SK-N-SH treated with all-trans-retinoic acid at 6 μM for 48 hours (cell line): ENCODE results near the gene GFI1B.

Experiments used
- ATAC-seq: fragments of 200-7000 bp; cut with Tn5 transposase; 3 replicates; pipeline ENCODE4 v1.9.1; 2020; ENCODE audit warnings: mild to moderate bottlenecking, moderate library complexity
- ARNTL ChIP-seq: fragments of 450-650 bp; formaldehyde crosslinking; IDR thresholded peaks from 2 replicates; pipeline ENCODE4 v1.5.0; 2020; ENCODE audit warnings: low read depth, mild to moderate bottlenecking, moderate library complexity, borderline replicate concordance
- BACH2 ChIP-seq: fragments of 250-450 bp; sonication (Bioruptor Pico); IDR thresholded peaks from 2 replicates; pipeline ENCODE4 v1.9.0; 2021; ENCODE audit warnings: mild to moderate bottlenecking, borderline replicate concordance
- CREB5 ChIP-seq: fragments of 250-450 bp; sonication (Bioruptor Pico); IDR thresholded peaks from 2 replicates; pipeline ENCODE4 v1.5.1; 2020; ENCODE audit warnings: low read depth, mild to moderate bottlenecking, moderate library complexity
- CSDC2 ChIP-seq: fragments of 250-450 bp; sonication (Bioruptor Pico); IDR thresholded peaks from 2 replicates; pipeline ENCODE4 v1.5.0; 2020; ENCODE audit warnings: mild to moderate bottlenecking, moderate library complexity
- ESRRG ChIP-seq: fragments of 250-450 bp; sonication (Bioruptor Pico); IDR thresholded peaks from 2 replicates; pipeline ENCODE4 v1.6.1; 2021; ENCODE audit warnings: mild to moderate bottlenecking
- GLIS3 ChIP-seq: fragments of 250-450 bp; sonication (Bioruptor Pico); IDR thresholded peaks from 2 replicates; pipeline ENCODE4 v1.5.0; 2020; ENCODE audit warnings: mild to moderate bottlenecking, moderate library complexity
- ISL1 ChIP-seq: fragments of 250-450 bp; sonication (Bioruptor Pico); IDR thresholded peaks from 2 replicates; pipeline ENCODE4 v2.1.2; 2022; ENCODE audit warnings: mild to moderate bottlenecking, moderate library complexity
- OSR1 ChIP-seq: fragments of 250-450 bp; sonication (Bioruptor Pico); IDR thresholded peaks from 2 replicates; pipeline ENCODE4 v1.8.0; 2022; ENCODE audit warnings: moderate library complexity, mild to moderate bottlenecking, inconsistent platforms
- PATZ1 ChIP-seq: fragments of 250-450 bp; sonication (Bioruptor Pico); IDR thresholded peaks from 2 replicates; pipeline ENCODE4 v1.8.0; 2020; ENCODE audit warnings: mild to moderate bottlenecking, moderate library complexity, borderline replicate concordance
- PPARA ChIP-seq: fragments of 250-450 bp; sonication (Bioruptor Pico); IDR thresholded peaks from 2 replicates; pipeline ENCODE4 v1.5.0; 2020; ENCODE audit warnings: mild to moderate bottlenecking, borderline replicate concordance
- RARB ChIP-seq: fragments of 250-450 bp; sonication (Bioruptor Pico); IDR thresholded peaks from 2 replicates; pipeline ENCODE4 v1.8.0; 2021; ENCODE audit warnings: mild to moderate bottlenecking, moderate library complexity
- SNAI2 ChIP-seq: fragments of 250-450 bp; sonication (Bioruptor Pico); IDR thresholded peaks from 2 replicates; pipeline ENCODE4 v1.5.0; 2020; ENCODE audit warnings: mild to moderate bottlenecking, moderate library complexity
- TCF4 ChIP-seq: fragments of 250-450 bp; sonication (Bioruptor Pico); IDR thresholded peaks from 2 replicates; pipeline ENCODE4 v1.8.0; 2021; ENCODE audit warnings: mild to moderate bottlenecking, moderate library complexity, borderline replicate concordance
- TOX ChIP-seq: fragments of 250-450 bp; sonication (Bioruptor Pico); IDR thresholded peaks from 2 replicates; pipeline ENCODE4 v1.8.0; 2021; ENCODE audit warnings: mild to moderate bottlenecking, moderate library complexity, borderline replicate concordance
- ZC3H10 ChIP-seq: fragments of 250-450 bp; sonication (Bioruptor Pico); IDR thresholded peaks from 2 replicates; pipeline ENCODE4 v1.5.1; 2021; ENCODE audit warnings: mild to moderate bottlenecking, moderate library complexity
- ZFP3 ChIP-seq: fragments of 250-450 bp; sonication (Bioruptor Pico); IDR thresholded peaks from 2 replicates; pipeline ENCODE4 v1.5.0; 2020; ENCODE audit warnings: mild to moderate bottlenecking, moderate library complexity
- ZNF565 ChIP-seq: fragments of 450-650 bp; formaldehyde crosslinking; conservative IDR thresholded peaks from 2 replicates; pipeline ENCODE4 v1.5.0; 2020; ENCODE audit warnings: low read depth, mild to moderate bottlenecking, moderate library complexity
- ZNF70 ChIP-seq: fragments of 450-650 bp; formaldehyde crosslinking; IDR thresholded peaks from 2 replicates; pipeline ENCODE4 v1.5.0; 2020; ENCODE audit warnings: mild to moderate bottlenecking, moderate library complexity
- ZNF8 ChIP-seq: fragments of 450-650 bp; formaldehyde crosslinking; IDR thresholded peaks from 2 replicates; pipeline ENCODE4 v1.5.0; 2020; ENCODE audit warnings: mild to moderate bottlenecking, moderate library complexity
- TF ChIP-seq, protein P1 (sequence below): fragments of 250-450 bp; sonication (Bioruptor Pico); IDR thresholded peaks from 2 replicates; pipeline ENCODE4 v1.5.1; 2021; ENCODE audit warnings: mild to moderate bottlenecking, moderate library complexity
- TF ChIP-seq, protein P2 (sequence below): fragments of 250-450 bp; sonication (Bioruptor Pico); IDR thresholded peaks from 2 replicates; pipeline ENCODE4 v1.8.0; 2021; ENCODE audit warnings: low read depth, mild to moderate bottlenecking, moderate library complexity, borderline replicate concordance
- TF ChIP-seq, protein P3 (sequence below): fragments of 250-450 bp; sonication (Bioruptor Pico); IDR thresholded peaks from 2 replicates; pipeline ENCODE4 v1.5.0; 2020; ENCODE audit warnings: mild to moderate bottlenecking, moderate library complexity

GFI1B gene

DNA sequence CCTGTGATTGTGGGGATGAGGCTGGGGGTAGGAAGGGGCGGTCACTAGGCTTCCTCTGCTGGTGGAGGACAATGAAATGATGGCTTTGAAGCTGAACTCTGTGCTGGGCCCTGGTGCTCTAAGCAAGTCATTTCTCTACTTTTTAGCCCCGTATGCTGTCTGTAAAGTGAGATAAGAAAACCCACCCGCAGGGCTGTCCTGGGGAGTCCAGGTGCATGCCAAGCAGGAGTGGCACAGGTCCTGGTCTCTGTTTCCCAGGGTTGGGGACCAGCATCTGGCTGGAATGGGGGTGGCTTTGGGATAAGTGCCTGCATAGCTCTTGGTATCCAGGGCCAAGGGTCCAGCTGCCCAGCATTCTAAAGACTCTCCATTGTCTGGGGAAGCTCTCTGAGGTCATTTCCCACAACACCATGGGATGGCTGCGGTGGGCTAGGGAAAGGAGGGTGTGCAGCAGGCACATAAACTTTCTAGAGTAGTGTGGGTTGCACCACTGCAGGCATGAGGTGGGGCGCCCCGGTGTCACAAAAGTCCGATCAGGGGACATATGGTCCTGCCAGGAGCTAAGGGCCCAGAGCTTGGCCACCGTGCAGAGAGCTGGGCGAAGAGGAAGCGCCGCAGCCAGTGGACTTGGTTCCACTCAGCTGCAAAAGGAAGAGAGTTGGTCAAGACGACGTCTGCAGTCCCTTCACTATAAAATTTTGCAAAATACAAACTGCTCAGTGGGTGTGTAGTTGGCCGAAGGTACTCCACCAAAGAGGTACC lies 26.7 kb downstream of the GFI1B start:
- no peak for ATAC-seq
- TF ChIP-seq ISL1 (CRISPR knock-in tag): no peak
- TF ChIP-seq GLIS3 (CRISPR knock-in tag): no peak
- TF ChIP-seq CSDC2 (CRISPR knock-in tag): no peak

DNA sequence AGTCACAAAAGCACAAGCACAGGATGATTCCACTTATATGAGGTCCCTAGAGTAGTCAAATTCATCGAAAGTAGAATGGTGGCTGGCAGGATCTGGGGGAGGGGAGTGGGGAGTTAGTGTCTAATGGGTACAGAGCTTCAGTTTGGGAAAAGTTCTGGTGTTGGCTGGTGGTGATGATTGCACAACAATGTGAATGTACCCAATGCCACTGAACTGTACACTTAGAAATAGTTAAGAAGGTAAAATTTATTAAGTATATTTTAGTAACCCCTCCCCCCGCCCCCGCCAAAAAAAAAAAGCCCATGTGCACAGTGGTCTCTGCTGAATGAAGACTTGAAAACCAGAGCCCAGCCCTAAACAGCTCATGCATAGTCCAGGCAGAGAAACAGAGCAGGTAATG lies 27.5 kb downstream of the GFI1B start:
- TF ChIP-seq TCF4 (CRISPR knock-in tag) (no peak), ZNF565 (CRISPR knock-in tag) (no peak), ARNTL (CRISPR knock-in tag) (no peak), ZNF8 (CRISPR knock-in tag) (no peak), CREB5 (CRISPR knock-in tag) (no peak), ISL1 (CRISPR knock-in tag) (no peak), OSR1 (CRISPR knock-in tag) (no peak), ESRRG (CRISPR knock-in tag) (no peak), CSDC2 (CRISPR knock-in tag) (no peak), ZNF70 (CRISPR knock-in tag) (no peak), PATZ1 (CRISPR knock-in tag) (no peak), PPARA (CRISPR knock-in tag) (no peak)
- TF ChIP-seq, protein P1, sequence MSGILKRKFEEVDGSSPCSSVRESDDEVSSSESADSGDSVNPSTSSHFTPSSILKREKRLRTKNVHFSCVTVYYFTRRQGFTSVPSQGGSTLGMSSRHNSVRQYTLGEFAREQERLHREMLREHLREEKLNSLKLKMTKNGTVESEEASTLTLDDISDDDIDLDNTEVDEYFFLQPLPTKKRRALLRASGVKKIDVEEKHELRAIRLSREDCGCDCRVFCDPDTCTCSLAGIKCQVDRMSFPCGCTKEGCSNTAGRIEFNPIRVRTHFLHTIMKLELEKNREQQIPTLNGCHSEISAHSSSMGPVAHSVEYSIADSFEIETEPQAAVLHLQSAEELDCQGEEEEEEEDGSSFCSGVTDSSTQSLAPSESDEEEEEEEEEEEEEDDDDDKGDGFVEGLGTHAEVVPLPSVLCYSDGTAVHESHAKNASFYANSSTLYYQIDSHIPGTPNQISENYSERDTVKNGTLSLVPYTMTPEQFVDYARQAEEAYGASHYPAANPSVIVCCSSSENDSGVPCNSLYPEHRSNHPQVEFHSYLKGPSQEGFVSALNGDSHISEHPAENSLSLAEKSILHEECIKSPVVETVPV (CRISPR knock-in tag): no peak
- ATAC-seq: no peak

DNA sequence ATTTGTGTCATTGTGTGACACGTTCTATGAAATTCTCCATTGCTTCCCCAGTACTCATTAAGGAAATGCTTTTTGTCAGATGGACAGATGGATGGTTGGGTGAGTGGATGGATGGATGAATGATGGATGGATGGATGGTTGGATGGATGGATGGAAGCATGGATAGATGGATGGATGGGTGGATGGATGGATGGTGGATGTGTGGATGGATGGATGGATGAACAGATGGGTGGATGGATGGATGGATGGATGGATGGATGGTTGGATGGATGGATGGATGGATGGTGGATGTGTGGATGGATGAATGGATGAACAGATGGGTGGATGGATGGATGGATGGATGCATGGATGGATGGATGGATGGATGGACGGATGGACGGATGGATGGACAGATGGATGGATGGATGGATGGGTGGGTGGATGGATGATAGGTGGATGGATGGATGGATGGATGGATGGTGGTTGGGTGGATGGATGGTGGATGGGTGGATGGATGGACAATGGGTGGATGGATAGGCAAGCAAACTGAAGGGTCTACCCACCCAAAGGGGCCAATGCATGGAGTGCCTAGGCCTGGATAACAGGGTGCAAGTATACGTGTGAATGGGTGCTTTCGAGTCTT lies 28.3 kb downstream of the GFI1B start:
- TF ChIP-seq ARNTL (CRISPR knock-in tag) (no peak), ZFP3 (CRISPR knock-in tag) (no peak), RARB (CRISPR knock-in tag) (no peak), TOX (no peak), SNAI2 (CRISPR knock-in tag) (no peak), TCF4 (CRISPR knock-in tag) (no peak)
- ATAC-seq: no peak

DNA sequence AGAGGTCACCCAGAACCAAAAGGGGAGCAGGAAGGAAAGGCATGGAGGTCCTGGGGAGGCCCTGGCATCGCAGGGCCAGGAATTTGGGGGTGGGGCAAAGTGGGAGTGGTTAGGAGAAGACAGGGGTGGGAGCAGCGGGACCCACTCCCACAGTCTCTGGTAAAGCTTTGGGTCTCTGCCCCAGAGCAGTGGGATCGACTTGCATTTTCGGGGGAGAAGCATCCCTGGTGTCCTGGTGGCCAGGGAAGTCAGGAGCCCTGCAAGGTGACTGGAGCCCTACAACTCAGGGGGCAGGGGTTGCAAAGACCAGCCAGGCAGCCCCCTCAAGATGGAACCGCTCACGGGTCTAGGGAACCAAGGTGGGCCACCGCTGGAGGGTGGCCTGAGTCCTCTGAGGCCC lies 29.9 kb downstream of the GFI1B start:
- ATAC-seq: no peak
- TF ChIP-seq ESRRG (CRISPR knock-in tag): no peak
- TF ChIP-seq ZNF8 (CRISPR knock-in tag): no peak
- TF ChIP-seq CSDC2 (CRISPR knock-in tag): no peak
- no peak for TF ChIP-seq ZNF70 (CRISPR knock-in tag)
- no peak for TF ChIP-seq GLIS3 (CRISPR knock-in tag)
- TF ChIP-seq ZC3H10: no peak
- TF ChIP-seq, protein P2, sequence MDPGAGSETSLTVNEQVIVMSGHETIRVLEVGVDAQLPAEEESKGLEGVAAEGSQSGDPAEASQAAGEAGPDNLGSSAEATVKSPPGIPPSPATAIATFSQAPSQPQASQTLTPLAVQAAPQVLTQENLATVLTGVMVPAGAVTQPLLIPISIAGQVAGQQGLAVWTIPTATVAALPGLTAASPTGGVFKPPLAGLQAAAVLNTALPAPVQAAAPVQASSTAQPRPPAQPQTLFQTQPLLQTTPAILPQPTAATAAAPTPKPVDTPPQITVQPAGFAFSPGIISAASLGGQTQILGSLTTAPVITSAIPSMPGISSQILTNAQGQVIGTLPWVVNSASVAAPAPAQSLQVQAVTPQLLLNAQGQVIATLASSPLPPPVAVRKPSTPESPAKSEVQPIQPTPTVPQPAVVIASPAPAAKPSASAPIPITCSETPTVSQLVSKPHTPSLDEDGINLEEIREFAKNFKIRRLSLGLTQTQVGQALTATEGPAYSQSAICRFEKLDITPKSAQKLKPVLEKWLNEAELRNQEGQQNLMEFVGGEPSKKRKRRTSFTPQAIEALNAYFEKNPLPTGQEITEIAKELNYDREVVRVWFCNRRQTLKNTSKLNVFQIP (CRISPR knock-in tag): no peak
- TF ChIP-seq CREB5 (CRISPR knock-in tag): no peak
- no peak for TF ChIP-seq TCF4 (CRISPR knock-in tag)
- TF ChIP-seq, protein P1 (CRISPR knock-in tag): no peak
- TF ChIP-seq TOX: no peak
- no peak for TF ChIP-seq PPARA (CRISPR knock-in tag)
- TF ChIP-seq, protein P3, sequence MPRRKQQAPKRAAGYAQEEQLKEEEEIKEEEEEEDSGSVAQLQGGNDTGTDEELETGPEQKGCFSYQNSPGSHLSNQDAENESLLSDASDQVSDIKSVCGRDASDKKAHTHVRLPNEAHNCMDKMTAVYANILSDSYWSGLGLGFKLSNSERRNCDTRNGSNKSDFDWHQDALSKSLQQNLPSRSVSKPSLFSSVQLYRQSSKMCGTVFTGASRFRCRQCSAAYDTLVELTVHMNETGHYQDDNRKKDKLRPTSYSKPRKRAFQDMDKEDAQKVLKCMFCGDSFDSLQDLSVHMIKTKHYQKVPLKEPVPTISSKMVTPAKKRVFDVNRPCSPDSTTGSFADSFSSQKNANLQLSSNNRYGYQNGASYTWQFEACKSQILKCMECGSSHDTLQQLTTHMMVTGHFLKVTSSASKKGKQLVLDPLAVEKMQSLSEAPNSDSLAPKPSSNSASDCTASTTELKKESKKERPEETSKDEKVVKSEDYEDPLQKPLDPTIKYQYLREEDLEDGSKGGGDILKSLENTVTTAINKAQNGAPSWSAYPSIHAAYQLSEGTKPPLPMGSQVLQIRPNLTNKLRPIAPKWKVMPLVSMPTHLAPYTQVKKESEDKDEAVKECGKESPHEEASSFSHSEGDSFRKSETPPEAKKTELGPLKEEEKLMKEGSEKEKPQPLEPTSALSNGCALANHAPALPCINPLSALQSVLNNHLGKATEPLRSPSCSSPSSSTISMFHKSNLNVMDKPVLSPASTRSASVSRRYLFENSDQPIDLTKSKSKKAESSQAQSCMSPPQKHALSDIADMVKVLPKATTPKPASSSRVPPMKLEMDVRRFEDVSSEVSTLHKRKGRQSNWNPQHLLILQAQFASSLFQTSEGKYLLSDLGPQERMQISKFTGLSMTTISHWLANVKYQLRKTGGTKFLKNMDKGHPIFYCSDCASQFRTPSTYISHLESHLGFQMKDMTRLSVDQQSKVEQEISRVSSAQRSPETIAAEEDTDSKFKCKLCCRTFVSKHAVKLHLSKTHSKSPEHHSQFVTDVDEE (CRISPR knock-in tag): no peak
- TF ChIP-seq SNAI2 (CRISPR knock-in tag): no peak
- no peak for TF ChIP-seq BACH2
- TF ChIP-seq ISL1 (CRISPR knock-in tag): no peak
- TF ChIP-seq OSR1 (CRISPR knock-in tag): no peak
